PC-3 (cell line): ENCODE results near the gene MORN4. TPM values are rescaled to one million over a fixed set of nuclear protein-coding genes. Genes with fewer than 3 reads are reported as not detected.

Source experiments
- ATAC-seq: fragments of 200-7000 bp; cut with Tn5 transposase; 2 replicates; pipeline ENCODE4 v1.9.1; 2020; ENCODE audit warnings: mild to moderate bottlenecking, moderate library complexity
- BruUV-seq: library from RNA; stranded (reverse); fragments of 400-500 nt; replicated peaks from 2 replicates; lab custom pipeline; 2021; lab: Mats Ljungman, UMichigan
- CTCF ChIA-PET: fragments of 300-600 bp; sonication (Branson Sonifier 250); formaldehyde crosslinking; loops from one replicate; lab custom pipeline; 2022; ENCODE audit warnings: antibody characterized with exemption; lab: Charles Lee
- POLR2A ChIA-PET: fragments of 300-600 bp; sonication (Branson Sonifier 250); formaldehyde crosslinking; loops from one replicate; lab custom pipeline; 2022; ENCODE audit warnings: antibody characterized with exemption; ENCODE audit not compliant: unreplicated experiment; lab: Charles Lee
- DNase-seq: peaks from one replicate; pipeline ENCODE4 v3.0.0-alpha.2; 2015
- H2AFZ ChIP-seq: fragments of 300-600 bp; sonication (generic); 2 replicates; pipeline ENCODE4 v1.6.0; 2016; ENCODE audit warnings: antibody characterized with exemption, low read length
- H3F3A ChIP-seq: fragments of 300-600 bp; sonication (generic); one replicate; pipeline ENCODE4 v1.6.0; 2017; ENCODE audit warnings: antibody characterized with exemption, low read length, control low read depth, mild to moderate bottlenecking; ENCODE audit not compliant: unreplicated experiment
- H3K27ac ChIP-seq: fragments of 300-600 bp; sonication (generic); 2 replicates; pipeline ENCODE4 v1.5.1; 2016; ENCODE audit warnings: mild to moderate bottlenecking, low read length
- H3K27me3 ChIP-seq: fragments of 300-600 bp; sonication (generic); 2 replicates; pipeline ENCODE4 v1.6.1; 2016; ENCODE audit warnings: low read length, mixed read lengths
- H3K36me3 ChIP-seq: fragments of 300-600 bp; sonication (generic); 2 replicates; pipeline ENCODE4 v1.6.1; 2016; ENCODE audit warnings: low read depth, mixed run types, low read length, mixed read lengths
- H3K4me1 ChIP-seq: fragments of 300-600 bp; sonication (generic); 2 replicates; pipeline ENCODE4 v1.5.1; 2016; ENCODE audit warnings: low read length; ENCODE audit not compliant: insufficient read depth
- H3K4me2 ChIP-seq: fragments of 300-600 bp; sonication (generic); 2 replicates; pipeline ENCODE4 v1.6.0; 2016; ENCODE audit warnings: low read length
- H3K4me3 ChIP-seq: fragments of 300-600 bp; sonication (generic); 2 replicates; pipeline ENCODE4 v1.5.1; 2016; ENCODE audit warnings: mild to moderate bottlenecking, low read length, mixed read lengths
- H3K79me2 ChIP-seq: fragments of 300-600 bp; sonication (generic); 2 replicates; pipeline ENCODE4 v1.6.1; 2017; ENCODE audit warnings: low read length, mixed read lengths
- H3K9ac ChIP-seq: fragments of 300-600 bp; sonication (generic); 2 replicates; pipeline ENCODE4 v1.6.0; 2016; ENCODE audit warnings: mild to moderate bottlenecking, low read length
- H3K9me2 ChIP-seq: fragments of 300-600 bp; sonication (generic); replicated peaks from 2 replicates; pipeline ENCODE4 v1.6.1; 2016; ENCODE audit warnings: mixed run types, low read length, mixed read lengths
- H3K9me3 ChIP-seq: fragments of 300-600 bp; sonication (generic); 2 replicates; pipeline ENCODE4 v1.6.1; 2016; ENCODE audit warnings: low read length, mixed read lengths
- H4K20me1 ChIP-seq: fragments of 300-600 bp; sonication (generic); 2 replicates; pipeline ENCODE4 v1.6.1; 2016; ENCODE audit warnings: low read length, mixed read lengths
- CTCF ChIP-seq: fragments of 300-600 bp; sonication (generic); conservative IDR thresholded peaks from 2 replicates; pipeline ENCODE4 v1.5.1; 2017; ENCODE audit warnings: antibody characterized with exemption, low read depth, mild to moderate bottlenecking, low read length
- EZH2 ChIP-seq: fragments of 300-600 bp; sonication (generic); IDR thresholded peaks from one replicate; pipeline ENCODE4 v1.6.1; 2017; ENCODE audit warnings: antibody characterized with exemption, mild to moderate bottlenecking, low read length; ENCODE audit not compliant: unreplicated experiment
- EZH2phosphoT487 ChIP-seq: fragments of 300-600 bp; sonication (generic); IDR thresholded peaks from 2 replicates; pipeline ENCODE4 v1.6.1; 2018; ENCODE audit warnings: mild to moderate bottlenecking, antibody characterized with exemption, low read length, borderline replicate concordance
- intact Hi-C: fragments of 100-400 bp; cut with micrococcal nuclease; formaldehyde crosslinking; loops from 2 replicates; pipeline ENCODE4 v1.9.0; 2023
- total RNA-seq: library from RNA; depleted of rRNA; stranded (reverse); fragments of >200 nt; gene quantifications from 2 replicates; pipeline ENCODE4 v1.2.3, GENCODE V29; 2014

MORN4 gene
- total RNA-seq, 1 experiment from 2014 or later: 12.9 TPM

DNA sequence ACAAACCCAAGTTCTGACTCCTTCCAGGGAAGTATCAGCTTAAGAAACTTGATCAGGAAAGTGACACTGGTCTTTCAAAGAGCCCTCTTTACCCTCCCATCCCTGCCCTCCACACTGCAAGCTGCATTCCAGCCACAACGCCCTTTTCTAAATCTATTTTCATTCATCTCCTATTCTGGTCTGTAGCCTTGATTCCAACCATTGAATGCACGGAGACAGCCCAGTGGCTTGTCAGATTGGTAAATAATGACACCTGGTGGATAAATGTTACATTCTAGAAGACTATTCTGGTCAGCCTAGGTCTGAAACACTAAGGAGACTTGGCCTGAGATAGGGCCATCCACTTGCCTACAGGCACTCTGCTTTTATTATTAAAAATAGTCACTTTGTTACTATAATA lies 20.9 kb downstream of the MORN4 start:
- Histone ChIP-seq H2AFZ (no peak overlapping the region), H3K27me3 (no peaks in the 10 kb centered on the region), H3K4me2 (no peak overlapping the region), H3K9me2 (no peaks in the 10 kb centered on the region), H3K4me3 (no peak overlapping the region), H3K36me3 (no peaks in the 10 kb centered on the region), H3F3A (no peaks in the 10 kb centered on the region), H3K9me3 (no peaks in the 10 kb centered on the region), H3K9ac (no peak overlapping the region), H3K27ac (no peak overlapping the region), H3K79me2 (no peaks in the 10 kb centered on the region), H4K20me1 (no peaks in the 10 kb centered on the region), H3K4me1 (no peaks in the 10 kb centered on the region)
- DNase-seq: peak; percentile 72
- BruUV-seq: no TSS peak
- POLR2A ChIA-PET: no interaction called here
- intact Hi-C loops: loop anchor here (1.0 to 10.0 kb wide), 4 partner anchors 38 to 206 kb away; no protein-coding TSS in a partner anchor
- CTCF ChIA-PET: interaction anchor here (0.6 to 1.5 kb wide), 3 partner anchors 41 to 179 kb away, joined by 3 to 9 read pairs (median 4); partner anchors contain the start of gene ANKRD2
- peak; percentile 98 for ATAC-seq
- TF ChIP-seq EZH2phosphoT487 (no peak), CTCF (peak; percentile 75)

GRCh38 chr10:97611473-97611872 lies 21.8 kb downstream of the MORN4 start:
- no peaks in the 10 kb centered on the region for H3K36me3 ChIP-seq
- H3K79me2 ChIP-seq: no peaks in the 10 kb centered on the region
- no peak overlapping the region for H3K4me3 ChIP-seq
- DNase-seq (no peak), ATAC-seq (no peak)
- no peaks in the 10 kb centered on the region for H4K20me1 ChIP-seq
- H3K9me3 ChIP-seq: no peaks in the 10 kb centered on the region
- H3K9me2 ChIP-seq: no peaks in the 10 kb centered on the region
- H3K4me1 ChIP-seq: no peaks in the 10 kb centered on the region
- no TSS peak for BruUV-seq
- no peak overlapping the region for H3K27ac ChIP-seq
- no peaks in the 10 kb centered on the region for H3F3A ChIP-seq
- no peak overlapping the region for H3K4me2 ChIP-seq
- no peak overlapping the region for H2AFZ ChIP-seq
- ChIA-PET POLR2A (no interaction called here), CTCF (no interaction called here)
- H3K27me3 ChIP-seq: no peaks in the 10 kb centered on the region
- no peak overlapping the region for H3K9ac ChIP-seq
- TF ChIP-seq EZH2: no peak
- TF ChIP-seq CTCF: no peak
- no peak for TF ChIP-seq EZH2phosphoT487
- intact Hi-C loops: loop anchor here (10.0 kb wide), 1 partner anchor 57 kb away; no protein-coding TSS in a partner anchor

DNA sequence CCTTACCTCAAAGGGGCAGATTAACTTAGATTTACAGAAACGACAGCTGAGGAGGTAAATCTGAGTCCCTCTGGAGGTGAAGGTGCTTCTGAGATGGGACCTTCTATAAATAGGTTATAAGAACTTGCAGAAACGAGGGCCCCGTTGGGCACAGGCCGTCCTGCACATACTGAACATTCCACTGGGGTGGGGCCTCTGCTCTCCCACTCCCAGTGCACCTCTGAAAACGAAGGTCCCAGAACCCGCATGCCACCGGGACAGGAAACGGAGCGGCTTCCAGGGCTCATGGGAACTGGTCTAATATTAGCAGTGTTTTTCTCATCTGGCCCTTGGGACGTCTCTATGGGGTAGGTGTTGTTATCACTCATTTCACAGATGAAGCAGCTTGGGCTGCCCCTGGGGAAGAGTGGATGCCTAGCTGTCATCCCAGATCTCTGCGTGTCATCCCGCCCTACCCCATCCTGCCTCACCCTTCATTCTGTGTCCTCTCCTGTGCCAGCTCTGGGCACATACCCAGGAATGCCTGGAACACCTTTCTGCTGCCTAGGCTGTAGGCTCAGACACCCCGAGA lies 24.2 kb downstream of the MORN4 start:
- DNase-seq (no peak), ATAC-seq (peak; percentile 36)
- no peaks in the 10 kb centered on the region for H3K4me1 ChIP-seq
- H2AFZ ChIP-seq: no peak overlapping the region
- BruUV-seq: no TSS peak
- no peaks in the 10 kb centered on the region for H3K9me3 ChIP-seq
- no peak for TF ChIP-seq EZH2phosphoT487
- TF ChIP-seq EZH2: no peak
- no peak for TF ChIP-seq CTCF
- H3K9ac ChIP-seq: no peak overlapping the region
- intact Hi-C loops: no loop called here
- H4K20me1 ChIP-seq: no peaks in the 10 kb centered on the region
- no peaks in the 10 kb centered on the region for H3K27me3 ChIP-seq
- no peaks in the 10 kb centered on the region for H3K9me2 ChIP-seq
- ChIA-PET POLR2A (no interaction called here), CTCF (interaction anchor here (0.6 kb wide), 1 partner anchor 330 kb away, joined by 5 read pairs; no protein-coding TSS in a partner anchor)
- no peaks in the 10 kb centered on the region for H3F3A ChIP-seq
- H3K4me3 ChIP-seq: no peak overlapping the region
- no peaks in the 10 kb centered on the region for H3K79me2 ChIP-seq
- H3K27ac ChIP-seq: no peak overlapping the region
- H3K4me2 ChIP-seq: no peak overlapping the region
- H3K36me3 ChIP-seq: no peaks in the 10 kb centered on the region
